ENCODE measurements around the gene SNAI3.

DNA sequence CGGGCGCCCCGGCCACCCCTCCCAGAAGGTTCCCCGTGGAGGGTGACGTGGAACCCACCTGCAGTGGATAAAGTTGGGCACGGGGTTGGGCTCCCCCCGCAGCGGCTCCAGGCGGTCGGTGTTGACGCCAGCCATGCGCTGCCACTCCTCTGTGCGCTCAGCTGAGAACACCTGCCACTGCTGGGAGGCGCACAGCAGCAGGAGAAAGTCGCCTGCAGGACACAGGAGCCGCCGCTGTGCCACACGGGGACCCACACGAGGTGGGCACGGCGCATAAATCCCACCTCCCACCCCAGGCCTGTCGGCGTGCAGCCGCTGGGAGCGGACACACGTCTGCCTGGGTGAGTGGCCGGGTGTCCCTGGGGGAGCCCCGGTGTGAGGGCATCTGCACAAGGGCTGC lies 40.7 kb upstream of the SNAI3 start:
- TF ChIP-seq, protein P1, sequence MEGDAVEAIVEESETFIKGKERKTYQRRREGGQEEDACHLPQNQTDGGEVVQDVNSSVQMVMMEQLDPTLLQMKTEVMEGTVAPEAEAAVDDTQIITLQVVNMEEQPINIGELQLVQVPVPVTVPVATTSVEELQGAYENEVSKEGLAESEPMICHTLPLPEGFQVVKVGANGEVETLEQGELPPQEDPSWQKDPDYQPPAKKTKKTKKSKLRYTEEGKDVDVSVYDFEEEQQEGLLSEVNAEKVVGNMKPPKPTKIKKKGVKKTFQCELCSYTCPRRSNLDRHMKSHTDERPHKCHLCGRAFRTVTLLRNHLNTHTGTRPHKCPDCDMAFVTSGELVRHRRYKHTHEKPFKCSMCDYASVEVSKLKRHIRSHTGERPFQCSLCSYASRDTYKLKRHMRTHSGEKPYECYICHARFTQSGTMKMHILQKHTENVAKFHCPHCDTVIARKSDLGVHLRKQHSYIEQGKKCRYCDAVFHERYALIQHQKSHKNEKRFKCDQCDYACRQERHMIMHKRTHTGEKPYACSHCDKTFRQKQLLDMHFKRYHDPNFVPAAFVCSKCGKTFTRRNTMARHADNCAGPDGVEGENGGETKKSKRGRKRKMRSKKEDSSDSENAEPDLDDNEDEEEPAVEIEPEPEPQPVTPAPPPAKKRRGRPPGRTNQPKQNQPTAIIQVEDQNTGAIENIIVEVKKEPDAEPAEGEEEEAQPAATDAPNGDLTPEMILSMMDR (IDR thresholded peaks at IDR 0.05; ENCODE audit: low read depth, low read length, poor library complexity, severe bottlenecking), result no peak
- TF ChIP-seq EZH2phosphoT487 (IDR thresholded peaks at IDR 0.05; ENCODE audit: borderline replicate concordance, low read length), result no peak

Data from DOHH2 (cell line).